Activated CD4-positive, alpha-beta T cell treated with anti-CD3 and anti-CD28 coated beads, Interleukin-2, Interleukin-4, amounts not matched to agents 100 ng/mL and 50 ng/mL, durations not matched to agents 16 hours and 8 hours (primary cell): Measurements from ENCODE around the gene TBCC.
A peak's percentile ranks its signal among the peaks of the same experiment; 100 is the strongest.
"Not testable (repeated sequence)": the region's sequence is repeated elsewhere in the genome, so short reads cannot be mapped to it uniquely, and the experiment has no call there.

ENCODE experiments used
- DNase-seq: peaks from one replicate; pipeline ENCODE4 v3.0.0-alpha.2; 2020; ENCODE audit warnings: low spot score

Gene TBCC

DNA sequence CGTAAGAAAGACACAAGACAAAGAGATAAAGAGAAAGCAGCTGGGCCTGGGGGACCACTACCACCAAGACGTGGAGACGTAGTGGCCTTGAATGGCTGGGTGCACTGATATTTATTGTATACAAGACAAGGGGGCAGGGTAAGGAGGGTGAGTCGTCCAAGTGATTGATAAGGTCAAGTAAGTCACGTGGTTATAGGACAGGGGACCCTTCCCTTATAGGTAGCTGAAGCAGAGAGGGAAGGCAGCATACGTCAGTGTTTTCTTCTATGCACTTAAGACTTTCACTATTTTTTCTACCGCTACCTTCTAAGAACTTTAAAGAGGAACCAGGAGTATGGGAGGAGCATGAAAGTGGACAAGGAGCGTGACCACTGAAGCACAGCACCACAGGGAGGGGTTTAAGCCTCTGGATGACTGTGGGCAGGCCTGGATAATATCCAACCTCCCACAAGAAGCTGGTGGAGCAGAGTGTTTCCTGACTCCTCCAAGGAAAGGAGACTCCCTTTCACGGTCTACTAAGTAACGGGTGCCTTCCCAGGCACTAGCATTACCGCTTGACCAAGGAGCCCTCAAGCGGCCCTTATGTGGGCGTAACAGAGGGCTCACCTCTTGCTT is 11.9 kb downstream of the TBCC start:
- DNase-seq, result not testable (repeated sequence)

DNA sequence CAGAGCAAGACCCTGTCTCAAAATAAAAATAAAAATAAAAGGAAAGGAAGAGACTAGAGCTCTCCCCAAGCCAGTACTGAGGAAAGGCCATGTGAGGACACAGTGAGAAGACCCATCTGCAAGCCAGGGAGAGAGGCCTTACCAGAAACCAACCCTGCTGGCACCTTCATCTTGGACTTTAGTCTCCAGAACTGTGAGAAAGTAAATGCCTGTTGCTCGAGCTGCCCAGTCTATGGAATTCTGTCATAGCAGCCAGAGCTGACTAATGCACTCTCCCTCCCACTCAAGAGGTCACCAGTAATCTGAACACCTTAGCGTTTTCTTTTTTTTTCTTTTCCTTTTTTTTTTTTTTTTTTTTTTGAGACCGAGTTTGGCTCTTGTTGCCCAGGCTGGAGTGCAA is 16.2 kb downstream of the TBCC start:
- DNase-seq, result no peak

- no peak for DNase-seq
Observed at GRCh38 chr6:42727627-42728026, 18.3 kb downstream of the TBCC start.

DNA sequence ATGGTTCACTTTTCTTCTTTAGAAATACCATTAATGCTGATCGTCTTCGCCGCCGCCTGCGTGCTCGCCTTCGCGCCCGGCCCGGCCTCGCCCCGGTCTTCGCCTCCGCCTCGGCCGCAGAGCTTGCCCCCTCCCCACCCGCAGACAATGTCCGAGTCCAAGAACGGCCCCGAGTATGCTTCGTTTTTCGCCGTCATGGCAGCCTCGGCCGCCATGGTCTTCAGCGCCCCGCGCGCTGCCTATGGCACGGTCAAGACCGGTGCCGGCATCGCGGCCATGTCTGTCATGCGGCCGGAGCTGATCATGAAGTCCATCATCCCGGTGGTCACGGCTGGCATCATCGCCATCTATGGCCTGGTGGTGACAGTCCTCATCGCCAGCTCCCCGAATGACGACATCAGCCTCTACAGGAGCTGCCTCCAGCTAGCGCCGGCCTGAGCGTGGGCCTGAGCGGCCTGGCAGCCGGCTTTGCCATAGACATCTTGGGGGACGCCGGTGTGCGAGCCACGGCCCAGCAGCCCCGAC is 18.8 kb downstream of the TBCC start:
- DNase-seq, result no peak

DNA sequence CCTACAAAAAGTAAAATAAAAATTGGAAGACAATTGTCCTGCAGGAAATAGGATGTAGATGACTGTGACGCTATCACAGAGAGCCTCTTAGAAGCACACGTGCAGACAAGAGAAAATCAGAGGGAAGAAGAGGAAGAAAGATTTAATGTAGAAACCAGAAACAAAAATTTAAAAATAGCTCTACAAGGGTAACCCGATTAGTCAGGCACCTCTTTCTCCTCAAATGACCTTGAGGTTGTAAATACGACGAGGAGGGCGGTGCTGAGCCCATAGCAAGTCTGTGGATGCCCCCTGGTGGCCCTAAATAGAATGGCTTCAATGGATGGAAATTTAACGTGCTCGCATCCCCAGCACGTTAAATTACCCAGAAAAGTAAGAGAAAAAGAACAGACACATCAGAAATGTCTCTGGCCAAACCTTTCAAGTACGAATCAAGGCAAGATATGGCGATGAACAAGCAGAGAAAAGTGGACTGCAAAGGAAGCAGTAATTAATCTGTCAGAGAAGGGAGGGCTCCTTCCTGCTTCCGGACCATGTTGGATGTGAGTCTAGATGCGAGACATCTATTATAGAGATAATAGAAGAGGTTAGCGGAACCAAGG is 19.3 kb downstream of the TBCC start:
- DNase-seq, result peak; percentile 79

DNA sequence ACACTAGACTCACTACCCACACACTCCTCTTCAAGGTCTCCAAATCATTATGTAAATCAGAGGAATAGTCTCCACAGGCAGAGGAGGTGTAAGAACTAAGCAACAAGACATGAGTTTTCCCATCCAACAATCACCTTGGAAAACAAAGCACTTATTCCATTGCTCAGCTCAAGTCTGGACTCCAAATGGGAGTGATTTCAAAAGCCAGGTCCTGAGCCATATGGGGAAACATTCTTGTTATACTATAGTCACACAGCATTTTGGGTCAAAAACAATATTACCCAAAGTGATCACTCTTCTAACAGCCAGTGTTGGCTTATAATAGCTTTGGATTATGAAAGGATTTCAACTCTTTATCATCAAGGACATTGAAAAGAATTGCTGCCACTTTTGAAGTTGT is 19.9 kb downstream of the TBCC start:
- DNase-seq, result no peak

GRCh38 chr6:42724825-42725224 is 21.1 kb downstream of the TBCC start:
- DNase-seq, result no peak

DNA sequence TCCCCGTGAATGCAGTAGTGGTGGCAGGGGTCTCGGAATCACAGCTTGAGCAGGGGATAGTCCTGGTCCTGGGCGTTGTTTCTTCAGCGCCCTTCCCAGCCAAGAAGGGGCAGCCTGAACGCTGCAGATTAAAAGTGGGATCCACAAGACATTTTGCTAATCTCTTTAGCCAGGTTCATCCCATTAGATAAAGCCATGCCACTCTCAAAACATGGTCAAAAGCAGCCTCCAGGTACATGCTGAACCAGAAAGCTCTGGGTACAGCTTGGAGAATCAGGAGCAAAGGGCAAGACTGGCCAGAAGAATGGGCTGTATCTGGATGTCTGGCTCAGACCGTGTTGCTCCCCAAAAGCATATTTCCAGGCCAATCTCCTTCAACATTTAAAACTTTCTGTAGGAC is 23.4 kb downstream of the TBCC start, which contains the start of gene PRPH2:
PRPH2 (minus strand) TSS at position 101 of the 400 bp plus-strand sequence. CDS start 263 bp downstream, outside the sequence.
- no peak for DNase-seq

GRCh38 chr6:42720739-42721138 is 25.2 kb downstream of the TBCC start:
- DNase-seq, result no peak

- no peak for DNase-seq
Observed at GRCh38 chr6:42715871-42716270, 30.0 kb downstream of the TBCC start.

GRCh38 chr6:42714098-42714761 is 31.7 kb downstream of the TBCC start:
- DNase-seq, result no peak

- DNase-seq, result no peak
Observed at GRCh38 chr6:42711930-42712329, 34.0 kb downstream of the TBCC start.

DNA sequence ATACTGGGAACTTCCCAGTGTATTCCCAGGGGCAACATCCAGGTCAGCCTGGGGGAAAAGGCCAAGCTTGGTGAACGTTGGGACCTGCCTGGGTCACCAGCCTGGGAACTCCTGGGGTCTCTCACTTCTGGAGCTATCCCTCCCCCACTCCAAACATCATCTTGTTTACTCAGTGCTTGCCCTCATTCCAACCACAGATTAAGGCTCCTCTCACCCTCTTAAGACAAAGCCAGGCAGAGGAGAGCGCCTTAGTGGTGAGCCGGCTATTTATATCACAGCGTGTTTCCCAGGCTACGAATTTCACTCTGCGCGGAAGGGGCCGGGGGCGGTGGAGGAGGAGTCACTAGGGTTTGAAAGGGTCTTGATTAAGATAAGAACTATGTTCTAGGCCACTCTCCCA is 35.6 kb downstream of the TBCC start:
- no peak for DNase-seq

GRCh38 chr6:42709871-42710270 is 36.0 kb downstream of the TBCC start:
- DNase-seq, result no peak

DNA sequence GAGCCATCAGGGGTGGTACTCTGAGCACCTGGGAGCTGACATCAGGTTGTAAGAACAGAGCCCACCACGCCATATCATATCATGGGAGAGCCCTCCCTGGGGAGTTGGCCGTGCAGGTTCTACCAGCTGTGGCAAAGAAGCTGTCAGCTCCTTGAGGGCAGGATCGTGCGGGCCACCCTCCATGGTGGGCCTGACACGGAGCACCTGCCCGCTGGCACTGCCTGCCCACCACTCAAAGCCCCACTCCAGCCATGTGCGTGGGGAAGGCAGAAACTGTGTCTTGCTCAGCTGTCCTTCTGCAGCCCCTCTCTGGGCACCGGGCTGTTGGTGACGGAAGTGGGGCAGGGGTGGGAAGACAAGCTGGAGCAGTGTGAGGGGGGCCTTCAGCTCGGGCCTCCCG is 37.8 kb downstream of the TBCC start:
- DNase-seq, result no peak

GRCh38 chr6:42707595-42707994 is 38.3 kb downstream of the TBCC start:
- no peak for DNase-seq

- DNase-seq, result no peak
Observed at GRCh38 chr6:42704937-42705374, 40.9 kb downstream of the TBCC start.

- no peak for DNase-seq
Observed at GRCh38 chr6:42704251-42704936, 41.5 kb downstream of the TBCC start.

DNA sequence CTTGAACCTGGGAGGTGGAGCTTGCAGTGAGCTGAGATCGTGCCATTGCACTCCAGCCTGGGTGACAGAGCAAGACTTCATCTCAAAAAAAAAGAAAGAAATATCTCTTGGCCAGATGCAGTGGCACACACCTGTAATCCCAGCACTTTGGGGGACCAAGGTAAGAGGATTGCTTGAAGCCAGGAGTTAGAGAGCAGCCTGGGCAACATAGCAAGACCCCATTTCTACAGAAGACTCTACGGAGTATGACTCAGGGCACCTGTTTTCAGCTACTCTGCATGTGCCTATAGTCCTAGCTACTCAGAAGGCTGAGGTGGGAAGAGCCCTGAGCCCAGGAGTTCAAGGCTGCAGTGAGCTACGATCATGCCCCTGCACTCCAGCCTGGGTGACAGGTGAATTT is 43.1 kb downstream of the TBCC start:
- DNase-seq, result not testable (repeated sequence)

GRCh38 chr6:42702200-42702599 is 43.7 kb downstream of the TBCC start:
- DNase-seq, result no peak

DNA sequence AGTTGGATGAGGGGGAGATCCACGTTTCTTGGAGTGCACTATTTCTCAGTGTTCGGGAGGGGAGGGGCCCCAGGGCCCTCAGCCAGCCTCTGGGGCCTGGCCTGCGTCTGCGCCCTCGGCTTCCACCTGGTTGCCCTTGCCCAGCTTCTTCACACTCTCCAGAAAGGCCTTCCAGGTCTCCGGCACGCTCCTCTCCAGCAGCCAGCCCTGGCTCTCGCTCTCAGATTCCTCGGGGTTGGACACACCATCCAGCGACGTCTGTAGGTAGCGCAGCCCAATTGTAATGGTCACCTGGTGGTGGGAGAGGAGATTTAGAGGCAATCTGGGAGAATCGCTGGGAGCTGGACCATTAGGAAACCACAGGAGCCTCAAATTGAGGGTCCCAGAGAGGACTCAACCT is 47.7 kb downstream of the TBCC start:
- no peak for DNase-seq

- DNase-seq, result no peak
Observed at GRCh38 chr6:42697268-42697655, 48.6 kb downstream of the TBCC start.
